WTC11 (cell line): ENCODE results near the gene TTC28. TPM values are rescaled to one million over a fixed set of nuclear protein-coding genes. Genes with fewer than 3 reads are reported as not detected.

Experiments used
- ATAC-seq: fragments of 200-7000 bp; cut with Tn5 transposase; 2 replicates; pipeline ENCODE4 v1.10.0; 2021; ENCODE audit warnings: mild to moderate bottlenecking, moderate library complexity
- CTCF ChIA-PET: fragments of 300-600 bp; sonication (Branson Sonifier 250); formaldehyde crosslinking; loops from one replicate; lab custom pipeline; 2021; ENCODE audit warnings: antibody characterized with exemption; lab: Charles Lee
- POLR2A ChIA-PET: fragments of 350-600 bp; sonication (Branson Sonifier 250); formaldehyde crosslinking; loops from one replicate; lab custom pipeline; 2021; ENCODE audit warnings: antibody characterized with exemption; lab: Charles Lee
- DNase-seq: peaks from one replicate; pipeline ENCODE4 v3.0.0; 2021; ENCODE audit warnings: low spot score
- H3K27ac Mint-ChIP-seq: 2 replicates; pipeline ENCODE4 v1.8.0; 2021; ENCODE audit warnings: mixed read lengths
- H3K27me3 Mint-ChIP-seq: 2 replicates; pipeline ENCODE4 v1.8.0; 2021; ENCODE audit warnings: low read depth, mild to moderate bottlenecking, moderate library complexity, mixed read lengths
- H3K36me3 Mint-ChIP-seq: 2 replicates; pipeline ENCODE4 v1.8.0; 2021; ENCODE audit warnings: mixed read lengths
- H3K4me1 Mint-ChIP-seq: 2 replicates; pipeline ENCODE4 v1.8.0; 2022; ENCODE audit warnings: mixed read lengths
- H3K4me3 Mint-ChIP-seq: 2 replicates; pipeline ENCODE4 v1.8.0; 2021; ENCODE audit warnings: mild to moderate bottlenecking, moderate library complexity, mixed read lengths
- H3K9me3 Mint-ChIP-seq: 2 replicates; pipeline ENCODE4 v1.8.0; 2021; ENCODE audit warnings: mixed read lengths
- E2F4 ChIP-seq: sonication (generic); formaldehyde crosslinking; IDR thresholded peaks from 2 replicates; pipeline ENCODE4 v1.8.1; 2022; ENCODE audit warnings: low read depth, mild to moderate bottlenecking, moderate library complexity, missing genetic modification reagents, borderline replicate concordance
- ESRRA ChIP-seq: sonication (generic); formaldehyde crosslinking; IDR thresholded peaks from 2 replicates; pipeline ENCODE4 v1.8.1; 2022; ENCODE audit warnings: mild to moderate bottlenecking, missing genetic modification reagents, borderline replicate concordance
- FOXJ3 ChIP-seq: sonication (generic); formaldehyde crosslinking; IDR thresholded peaks from 2 replicates; pipeline ENCODE4 v1.9.0; 2021; ENCODE audit warnings: missing genetic modification reagents, mild to moderate bottlenecking, borderline replicate concordance
- FOXK1 ChIP-seq: sonication (generic); formaldehyde crosslinking; IDR thresholded peaks from 2 replicates; pipeline ENCODE4 v1.8.0; 2022; ENCODE audit warnings: mild to moderate bottlenecking, moderate library complexity, missing genetic modification reagents
- GRHL2 ChIP-seq: fragments of 250-450 bp; sonication (Bioruptor Pico); IDR thresholded peaks from 2 replicates; pipeline ENCODE4 v1.8.0; 2022; ENCODE audit warnings: mild to moderate bottlenecking, moderate library complexity; ENCODE audit not compliant: insufficient replicate concordance, severe bottlenecking
- HMGXB4 ChIP-seq: sonication (generic); formaldehyde crosslinking; IDR thresholded peaks from 2 replicates; pipeline ENCODE4 v1.8.1; 2023; ENCODE audit warnings: mild to moderate bottlenecking, moderate library complexity, missing genetic modification reagents
- NR3C1 ChIP-seq: sonication (generic); formaldehyde crosslinking; conservative IDR thresholded peaks from 2 replicates; pipeline ENCODE4 v1.8.1; 2023; ENCODE audit warnings: low read depth, mild to moderate bottlenecking, missing genetic modification reagents
- ZNF121 ChIP-seq: sonication (generic); formaldehyde crosslinking; IDR thresholded peaks from 2 replicates; pipeline ENCODE4 v1.8.0; 2023; ENCODE audit warnings: missing genetic modification reagents
- ZNF232 ChIP-seq: sonication (generic); formaldehyde crosslinking; IDR thresholded peaks from 2 replicates; pipeline ENCODE4 v1.8.0; 2022; ENCODE audit warnings: mild to moderate bottlenecking, missing genetic modification reagents
- ZNF263 ChIP-seq: sonication (generic); formaldehyde crosslinking; IDR thresholded peaks from 2 replicates; pipeline ENCODE4 v1.8.1; 2022; ENCODE audit warnings: low read depth, mild to moderate bottlenecking, moderate library complexity, missing genetic modification reagents
- total RNA-seq: library from RNA; stranded (reverse); gene quantifications from 3 replicates; pipeline ENCODE4 v1.2.3, GENCODE V29; 2021
- TF ChIP-seq, protein P1 (sequence below): fragments of 250-450 bp; sonication (Bioruptor Pico); IDR thresholded peaks from 2 replicates; pipeline ENCODE4 v1.9.0; 2021; ENCODE audit warnings: mild to moderate bottlenecking, borderline replicate concordance
- TF ChIP-seq, protein P2 (sequence below): fragments of 250-450 bp; sonication (Bioruptor Pico); IDR thresholded peaks from 2 replicates; pipeline ENCODE4 v1.9.0; 2021; ENCODE audit warnings: mild to moderate bottlenecking
- TF ChIP-seq, protein P3 (sequence below): sonication (generic); formaldehyde crosslinking; conservative IDR thresholded peaks from 2 replicates; pipeline ENCODE4 v1.8.1; 2023; ENCODE audit warnings: mild to moderate bottlenecking, low read depth, missing genetic modification reagents, moderate library complexity

Gene TTC28
- total RNA-seq, 1 experiment from 2014 or later, result 13.0 TPM

- ChIA-PET CTCF (no interaction called here), POLR2A (no interaction called here)
- H3K36me3 Mint-ChIP-seq, result peaks cover 3% of the 10 kb centered on the region; the same call in 1 of the 2 replicates
- DNase-seq (no peak), ATAC-seq (no peak)
- TF ChIP-seq NR3C1 (CRISPR knock-in tag), result no peak
- no peak for TF ChIP-seq ZNF121
- TF ChIP-seq, protein P1, sequence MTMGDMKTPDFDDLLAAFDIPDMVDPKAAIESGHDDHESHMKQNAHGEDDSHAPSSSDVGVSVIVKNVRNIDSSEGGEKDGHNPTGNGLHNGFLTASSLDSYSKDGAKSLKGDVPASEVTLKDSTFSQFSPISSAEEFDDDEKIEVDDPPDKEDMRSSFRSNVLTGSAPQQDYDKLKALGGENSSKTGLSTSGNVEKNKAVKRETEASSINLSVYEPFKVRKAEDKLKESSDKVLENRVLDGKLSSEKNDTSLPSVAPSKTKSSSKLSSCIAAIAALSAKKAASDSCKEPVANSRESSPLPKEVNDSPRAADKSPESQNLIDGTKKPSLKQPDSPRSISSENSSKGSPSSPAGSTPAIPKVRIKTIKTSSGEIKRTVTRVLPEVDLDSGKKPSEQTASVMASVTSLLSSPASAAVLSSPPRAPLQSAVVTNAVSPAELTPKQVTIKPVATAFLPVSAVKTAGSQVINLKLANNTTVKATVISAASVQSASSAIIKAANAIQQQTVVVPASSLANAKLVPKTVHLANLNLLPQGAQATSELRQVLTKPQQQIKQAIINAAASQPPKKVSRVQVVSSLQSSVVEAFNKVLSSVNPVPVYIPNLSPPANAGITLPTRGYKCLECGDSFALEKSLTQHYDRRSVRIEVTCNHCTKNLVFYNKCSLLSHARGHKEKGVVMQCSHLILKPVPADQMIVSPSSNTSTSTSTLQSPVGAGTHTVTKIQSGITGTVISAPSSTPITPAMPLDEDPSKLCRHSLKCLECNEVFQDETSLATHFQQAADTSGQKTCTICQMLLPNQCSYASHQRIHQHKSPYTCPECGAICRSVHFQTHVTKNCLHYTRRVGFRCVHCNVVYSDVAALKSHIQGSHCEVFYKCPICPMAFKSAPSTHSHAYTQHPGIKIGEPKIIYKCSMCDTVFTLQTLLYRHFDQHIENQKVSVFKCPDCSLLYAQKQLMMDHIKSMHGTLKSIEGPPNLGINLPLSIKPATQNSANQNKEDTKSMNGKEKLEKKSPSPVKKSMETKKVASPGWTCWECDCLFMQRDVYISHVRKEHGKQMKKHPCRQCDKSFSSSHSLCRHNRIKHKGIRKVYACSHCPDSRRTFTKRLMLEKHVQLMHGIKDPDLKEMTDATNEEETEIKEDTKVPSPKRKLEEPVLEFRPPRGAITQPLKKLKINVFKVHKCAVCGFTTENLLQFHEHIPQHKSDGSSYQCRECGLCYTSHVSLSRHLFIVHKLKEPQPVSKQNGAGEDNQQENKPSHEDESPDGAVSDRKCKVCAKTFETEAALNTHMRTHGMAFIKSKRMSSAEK (CRISPR knock-in tag), result no peak
- no peak for TF ChIP-seq HMGXB4 (CRISPR knock-in tag)
- no peak for TF ChIP-seq GRHL2 (CRISPR knock-in tag)
- no peak for TF ChIP-seq E2F4 (CRISPR knock-in tag)
- TF ChIP-seq ZNF263 (CRISPR knock-in tag), result no peak
- peaks cover 17% of the 10 kb centered on the region for H3K9me3 Mint-ChIP-seq
- H3K27me3 Mint-ChIP-seq, result no peaks in the 10 kb centered on the region
- no peak overlapping the region for H3K27ac Mint-ChIP-seq
- H3K4me3 Mint-ChIP-seq, result no peak overlapping the region
- peaks cover 3% of the 10 kb centered on the region; the same call in 1 of the 2 replicates for H3K4me1 Mint-ChIP-seq
These were observed 8.9 kb downstream of the TTC28 start for GRCh38 chr22:28670756-28671155.

GRCh38 chr22:28670161-28670560, 9.5 kb downstream of the TTC28 start:
- Mint-ChIP-seq H3K27ac (no peak overlapping the region), H3K9me3 (peaks cover 17% of the 10 kb centered on the region), H3K4me1 (peaks cover 3% of the 10 kb centered on the region; the same call in 1 of the 2 replicates), H3K4me3 (no peak overlapping the region), H3K27me3 (no peaks in the 10 kb centered on the region), H3K36me3 (peaks cover 3% of the 10 kb centered on the region; the same call in 1 of the 2 replicates)
- POLR2A ChIA-PET, result no interaction called here
- CTCF ChIA-PET, result no interaction called here
- TF ChIP-seq, protein P2, sequence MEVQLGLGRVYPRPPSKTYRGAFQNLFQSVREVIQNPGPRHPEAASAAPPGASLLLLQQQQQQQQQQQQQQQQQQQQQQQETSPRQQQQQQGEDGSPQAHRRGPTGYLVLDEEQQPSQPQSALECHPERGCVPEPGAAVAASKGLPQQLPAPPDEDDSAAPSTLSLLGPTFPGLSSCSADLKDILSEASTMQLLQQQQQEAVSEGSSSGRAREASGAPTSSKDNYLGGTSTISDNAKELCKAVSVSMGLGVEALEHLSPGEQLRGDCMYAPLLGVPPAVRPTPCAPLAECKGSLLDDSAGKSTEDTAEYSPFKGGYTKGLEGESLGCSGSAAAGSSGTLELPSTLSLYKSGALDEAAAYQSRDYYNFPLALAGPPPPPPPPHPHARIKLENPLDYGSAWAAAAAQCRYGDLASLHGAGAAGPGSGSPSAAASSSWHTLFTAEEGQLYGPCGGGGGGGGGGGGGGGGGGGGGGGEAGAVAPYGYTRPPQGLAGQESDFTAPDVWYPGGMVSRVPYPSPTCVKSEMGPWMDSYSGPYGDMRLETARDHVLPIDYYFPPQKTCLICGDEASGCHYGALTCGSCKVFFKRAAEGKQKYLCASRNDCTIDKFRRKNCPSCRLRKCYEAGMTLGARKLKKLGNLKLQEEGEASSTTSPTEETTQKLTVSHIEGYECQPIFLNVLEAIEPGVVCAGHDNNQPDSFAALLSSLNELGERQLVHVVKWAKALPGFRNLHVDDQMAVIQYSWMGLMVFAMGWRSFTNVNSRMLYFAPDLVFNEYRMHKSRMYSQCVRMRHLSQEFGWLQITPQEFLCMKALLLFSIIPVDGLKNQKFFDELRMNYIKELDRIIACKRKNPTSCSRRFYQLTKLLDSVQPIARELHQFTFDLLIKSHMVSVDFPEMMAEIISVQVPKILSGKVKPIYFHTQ (CRISPR knock-in tag), result no peak
- TF ChIP-seq, protein P3, sequence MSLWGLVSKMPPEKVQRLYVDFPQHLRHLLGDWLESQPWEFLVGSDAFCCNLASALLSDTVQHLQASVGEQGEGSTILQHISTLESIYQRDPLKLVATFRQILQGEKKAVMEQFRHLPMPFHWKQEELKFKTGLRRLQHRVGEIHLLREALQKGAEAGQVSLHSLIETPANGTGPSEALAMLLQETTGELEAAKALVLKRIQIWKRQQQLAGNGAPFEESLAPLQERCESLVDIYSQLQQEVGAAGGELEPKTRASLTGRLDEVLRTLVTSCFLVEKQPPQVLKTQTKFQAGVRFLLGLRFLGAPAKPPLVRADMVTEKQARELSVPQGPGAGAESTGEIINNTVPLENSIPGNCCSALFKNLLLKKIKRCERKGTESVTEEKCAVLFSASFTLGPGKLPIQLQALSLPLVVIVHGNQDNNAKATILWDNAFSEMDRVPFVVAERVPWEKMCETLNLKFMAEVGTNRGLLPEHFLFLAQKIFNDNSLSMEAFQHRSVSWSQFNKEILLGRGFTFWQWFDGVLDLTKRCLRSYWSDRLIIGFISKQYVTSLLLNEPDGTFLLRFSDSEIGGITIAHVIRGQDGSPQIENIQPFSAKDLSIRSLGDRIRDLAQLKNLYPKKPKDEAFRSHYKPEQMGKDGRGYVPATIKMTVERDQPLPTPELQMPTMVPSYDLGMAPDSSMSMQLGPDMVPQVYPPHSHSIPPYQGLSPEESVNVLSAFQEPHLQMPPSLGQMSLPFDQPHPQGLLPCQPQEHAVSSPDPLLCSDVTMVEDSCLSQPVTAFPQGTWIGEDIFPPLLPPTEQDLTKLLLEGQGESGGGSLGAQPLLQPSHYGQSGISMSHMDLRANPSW, result no peak
- no peak for TF ChIP-seq FOXK1 (CRISPR knock-in tag)
- no peak for TF ChIP-seq ZNF232 (CRISPR knock-in tag)
- TF ChIP-seq ESRRA (CRISPR knock-in tag), result no peak
- no peak for TF ChIP-seq FOXJ3 (CRISPR knock-in tag)
- DNase-seq (no peak), ATAC-seq (no peak)
